H1 (cell line): Measurements from ENCODE around the gene CACNG5. TPM values are rescaled to one million over a fixed set of nuclear protein-coding genes. Genes with fewer than 3 reads are reported as not detected.

Source experiments
- CTCF ChIA-PET: fragments of 300-600 bp; sonication (Branson Sonifier 250); formaldehyde crosslinking; loops from one replicate; lab custom pipeline; 2021; ENCODE audit not compliant: partially characterized antibody; lab: Charles Lee
- POLR2A ChIA-PET: fragments of 300-600 bp; sonication (Branson Sonifier 250); formaldehyde crosslinking; loops from one replicate; lab custom pipeline; 2021; ENCODE audit warnings: inconsistent platforms; ENCODE audit not compliant: partially characterized antibody; lab: Charles Lee
- DNase-seq, 2 experiments: peaks; one replicate each; pipeline versions ENCODE4 v3.0.0 to v3.0.0-alpha.2; 2010 to 2022; ENCODE audit warnings: low spot score in 2 of 2, low read depth in 1 of 2, mixed read lengths in 1 of 2
- FAIRE-seq: peaks from 2 replicates; lab custom pipeline; 2011; peaks lifted over from hg19 to GRCh38; lab: Jason Lieb, UNC
- H2AFZ ChIP-seq: 2 replicates; pipeline ENCODE4 v1.8.1; 2012; ENCODE audit warnings: low read length, inconsistent platforms
- H2AK5ac ChIP-seq: 2 replicates; pipeline ENCODE4 v1.6.1; 2013; ENCODE audit warnings: low read depth, low read length
- H2BK120ac ChIP-seq: replicated peaks from 2 replicates; pipeline ENCODE3; 2013; ENCODE audit warnings: low read depth, low read length, inconsistent platforms
- H2BK12ac ChIP-seq: 2 replicates; pipeline ENCODE4 v1.6.1; 2013; ENCODE audit warnings: low read depth, low read length
- H2BK15ac ChIP-seq: 2 replicates; pipeline ENCODE4 v1.6.1; 2013; ENCODE audit warnings: low read length
- H2BK20ac ChIP-seq: 2 replicates; pipeline ENCODE4 v1.6.1; 2013; ENCODE audit warnings: low read length
- H2BK5ac ChIP-seq: 2 replicates; pipeline ENCODE4 v1.6.1; 2013; ENCODE audit warnings: low read depth, low read length
- H3K14ac ChIP-seq: 2 replicates; pipeline ENCODE4 v1.6.1; 2013; ENCODE audit warnings: inconsistent platforms; ENCODE audit not compliant: insufficient read length
- H3K18ac ChIP-seq: 2 replicates; pipeline ENCODE4 v1.6.1; 2013; ENCODE audit warnings: low read length; ENCODE audit errors: extremely low read depth
- H3K23ac ChIP-seq: 2 replicates; pipeline ENCODE4 v1.6.1; 2013; ENCODE audit warnings: inconsistent platforms; ENCODE audit not compliant: insufficient read length
- H3K23me2 ChIP-seq: 2 replicates; pipeline ENCODE4 v1.6.1; 2013; ENCODE audit warnings: low read depth, low read length
- H3K27ac ChIP-seq: 2 replicates; pipeline ENCODE4 v1.6.1; 2011; ENCODE audit warnings: low read depth, low read length, inconsistent platforms
- H3K27me3 ChIP-seq, 4 experiments: replicated peaks in 1 of 4; 1 replicate in 1 of 4; 2 replicates in 3 of 4; pipeline versions ENCODE4 v1.6.1 to v1.8.1; 2011 to 2013; ENCODE audit warnings: low read length in 3 of 4, mild to moderate bottlenecking in 3 of 4, inconsistent platforms in 2 of 4, mixed read lengths in 2 of 4, moderate library complexity in 1 of 4; ENCODE audit not compliant: control insufficient read depth in 3 of 4, insufficient read depth in 3 of 4; ENCODE audit errors: extremely low read depth in 1 of 4
- H3K36me3 ChIP-seq, 4 experiments: 2 replicates each; pipeline versions ENCODE4 v1.6.1 to v1.8.1; 2011 to 2013; ENCODE audit warnings: mild to moderate bottlenecking in 4 of 4, low read length in 3 of 4, moderate library complexity in 2 of 4, control low read depth in 1 of 4, inconsistent platforms in 1 of 4; ENCODE audit not compliant: insufficient read depth in 4 of 4, control insufficient read depth in 2 of 4
- H3K4ac ChIP-seq: replicated peaks from 2 replicates; pipeline ENCODE3; 2013; ENCODE audit warnings: low read length, low read depth, mixed read lengths, inconsistent platforms; ENCODE audit not compliant: insufficient read length
- H3K4me1 ChIP-seq, 4 experiments: replicated peaks in 1 of 4; 1 replicate in 1 of 4; 2 replicates in 3 of 4; pipeline versions ENCODE4 v1.6.1 to v1.8.1; 2011 to 2013; ENCODE audit warnings: low read length in 3 of 4, inconsistent platforms in 2 of 4, mixed read lengths in 1 of 4; ENCODE audit not compliant: insufficient read depth in 4 of 4, control insufficient read depth in 3 of 4
- H3K4me2 ChIP-seq, 2 experiments: 2 replicates each; pipeline versions ENCODE4 v1.6.1 to v1.8.1; 2011 to 2013; ENCODE audit warnings: low read depth in 2 of 2, low read length in 2 of 2, control low read depth in 1 of 2, inconsistent platforms in 1 of 2, mild to moderate bottlenecking in 1 of 2; ENCODE audit not compliant: insufficient read depth in 1 of 2
- H3K4me3 ChIP-seq, 4 experiments: fragments of 200-600, 300-600 bp in 1 of 4; sonication (generic), shearing (Covaris generic), sonication (Bioruptor Twin) in 1 of 4; 2 replicates each; pipeline versions ENCODE4 v1.5.1 to v1.8.1; 2011 to 2016; ENCODE audit warnings: low read length in 4 of 4, low read depth in 3 of 4, control low read depth in 2 of 4, inconsistent platforms in 2 of 4, mild to moderate bottlenecking in 2 of 4, mixed read lengths in 1 of 4, moderate library complexity in 1 of 4; ENCODE audit not compliant: insufficient read depth in 2 of 4; ENCODE audit errors: extremely low read depth in 1 of 4
- H3K56ac ChIP-seq: replicated peaks from 2 replicates; pipeline ENCODE3; 2013; ENCODE audit warnings: low read depth, mild to moderate bottlenecking, mixed read lengths, low read length, inconsistent platforms; ENCODE audit not compliant: insufficient read length
- H3K79me1 ChIP-seq: 2 replicates; pipeline ENCODE4 v1.6.1; 2013; ENCODE audit warnings: low read depth, low read length, control low read depth
- H3K79me2 ChIP-seq, 2 experiments: 2 replicates each; pipeline versions ENCODE4 v1.6.1 to v1.8.1; 2012 to 2013; ENCODE audit warnings: low read length in 2 of 2, mild to moderate bottlenecking in 2 of 2, inconsistent platforms in 1 of 2; ENCODE audit not compliant: insufficient read depth in 2 of 2, control insufficient read depth in 1 of 2
- H3K9ac ChIP-seq, 4 experiments: replicated peaks in 1 of 4; 1 replicate in 1 of 4; 2 replicates in 3 of 4; pipeline versions ENCODE4 v1.6.1 to v1.8.1; 2011 to 2013; ENCODE audit warnings: low read depth in 3 of 4, low read length in 3 of 4, control low read depth in 2 of 4, mild to moderate bottlenecking in 2 of 4, moderate library complexity in 2 of 4, inconsistent platforms in 1 of 4; ENCODE audit errors: extremely low read depth in 1 of 4
- H3K9me3 ChIP-seq, 2 experiments: 2 replicates each; pipeline versions ENCODE4 v1.6.1 to v1.8.1; 2012 to 2013; ENCODE audit warnings: mild to moderate bottlenecking in 2 of 2, moderate library complexity in 2 of 2, control low read depth in 1 of 2, inconsistent platforms in 1 of 2, low read depth in 1 of 2, low read length in 1 of 2, mixed read lengths in 1 of 2; ENCODE audit not compliant: insufficient read depth in 2 of 2
- H4K20me1 ChIP-seq, 2 experiments: replicated peaks in 1 of 2; 2 replicates each; pipeline versions ENCODE3 to v1.8.1; 2011 to 2013; ENCODE audit warnings: inconsistent platforms in 2 of 2, low read length in 2 of 2, mild to moderate bottlenecking in 1 of 2; ENCODE audit not compliant: insufficient read depth in 2 of 2, control insufficient read depth in 1 of 2
- H4K5ac ChIP-seq: 2 replicates; pipeline ENCODE4 v1.6.1; 2013; ENCODE audit warnings: low read length, low read depth, mixed read lengths, inconsistent platforms; ENCODE audit not compliant: insufficient read length
- H4K8ac ChIP-seq: 2 replicates; pipeline ENCODE4 v1.8.0; 2013; ENCODE audit warnings: mild to moderate bottlenecking, moderate library complexity, low read length, inconsistent platforms; ENCODE audit not compliant: insufficient read depth; ENCODE audit errors: extremely low read depth
- H4K91ac ChIP-seq: replicated peaks from 2 replicates; pipeline ENCODE3; 2013; ENCODE audit warnings: low read length, mixed read lengths, inconsistent platforms; ENCODE audit not compliant: insufficient read length
- CHD1 ChIP-seq: IDR thresholded peaks from 2 replicates; pipeline ENCODE4 v1.6.1; 2012; ENCODE audit warnings: low read depth, low read length, improper control_type of control experiment
- HDAC6 ChIP-seq: IDR thresholded peaks from one replicate; pipeline ENCODE4 v1.7.1; 2012; ENCODE audit warnings: low read depth, mild to moderate bottlenecking, inconsistent platforms, low read length, moderate library complexity
- POLR2AphosphoS5 ChIP-seq: IDR thresholded peaks from 2 replicates; pipeline ENCODE4 v1.6.1; 2011; ENCODE audit warnings: low read depth, low read length
- WGBS, 2 experiments: shearing (Covaris generic) in 1 of 2; methylation state at CpG; one replicate each; pipeline versions ENCODE4 v1.1.6 to v1.1.7; 2013 to 2015; ENCODE audit warnings: low lambda C conversion rate in 2 of 2, mixed read lengths in 2 of 2, inconsistent platforms in 1 of 2, low coverage in 1 of 2, missing lambda C conversion rate in 1 of 2; ENCODE audit not compliant: insufficient replicate concordance in 2 of 2, insufficient coverage in 1 of 2, insufficient read length in 1 of 2; ENCODE audit errors: extremely low coverage in 1 of 2, missing lambda C conversion rate in 1 of 2; 5-methylcytosine and 5-hydroxymethylcytosine counted together
- polyA plus RNA-seq, 7 experiments: library from polyadenylated mRNA; depleted of rRNA in 3 of 7; stranded (reverse) in 5 of 7; unstranded in 2 of 7; fragments of >200 nt in 5 of 7; fragments of 200-250 nt in 2 of 7; gene quantifications; 1 replicate in 5 of 7; 2 replicates in 1 of 7; 4 replicates in 1 of 7; pipeline versions ENCODE4 v1.2.1 to v1.2.3, GENCODE V29; 2011 to 2013; ENCODE audit warnings: missing spikeins in 2 of 7, mixed read lengths in 2 of 7
- total RNA-seq: library from RNA; stranded (reverse); fragmentation: NEBNext Ultra II Directional; extraction: Animal tissue kit (Norgen Biotek cat#: 25700); gene quantifications from 2 replicates; pipeline ENCODE4 v1.2.1, GENCODE V29; 2021

Gene CACNG5
- total and polyA plus RNA-seq, 2 of the 8 experiments (the other 6 are each of a cell fraction or from before 2014, with no cell fraction given): 2.2 to 3.1 TPM

DNA sequence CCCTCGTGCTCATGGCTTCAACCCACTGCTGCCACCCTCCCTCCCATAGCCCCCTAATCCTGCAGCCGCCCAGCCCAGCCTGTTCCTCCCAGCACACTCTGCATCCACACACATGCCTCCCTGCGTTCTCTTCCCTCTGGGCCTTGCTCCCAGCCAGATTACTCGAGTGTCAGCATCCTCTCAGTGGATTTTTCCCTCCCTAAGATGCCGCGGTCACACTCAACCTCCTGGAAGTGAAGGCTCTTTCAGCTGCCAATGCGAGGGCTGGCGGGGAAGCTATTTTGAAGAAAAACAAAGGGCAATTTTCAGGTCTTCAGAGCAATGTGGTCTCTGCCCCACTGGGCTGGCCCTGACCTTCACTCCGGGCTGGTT, 23.2 kb upstream of the CACNG5 start:
- Histone ChIP-seq H4K20me1 (no peaks in the 10 kb centered on the region), H3K4me2 (no peak overlapping the region), H3K4me3 (no peak overlapping the region), H2BK20ac (no peak overlapping the region), H2BK12ac (no peak overlapping the region), H3K27me3 (no peaks in the 10 kb centered on the region), H4K91ac (no peak overlapping the region), H3K23ac (no peak overlapping the region), H3K23me2 (no peaks in the 10 kb centered on the region), H3K56ac (no peak overlapping the region), H3K4ac (no peak overlapping the region), H2BK15ac (no peak overlapping the region), H3K18ac (no peak overlapping the region), H2BK120ac (no peak overlapping the region), H3K27ac (no peak overlapping the region), H4K5ac (no peak overlapping the region), H3K14ac (no peak overlapping the region), H3K9me3 (no peaks in the 10 kb centered on the region), H2BK5ac (no peak overlapping the region; the same call in 1 of the 2 replicates), H3K4me1 (no peaks in the 10 kb centered on the region), H2AK5ac (no peak overlapping the region), H3K9ac (no peak overlapping the region), H3K79me1 (no peaks in the 10 kb centered on the region), H4K8ac (no peak overlapping the region), H3K36me3 (no peaks in the 10 kb centered on the region), H2AFZ (no peak overlapping the region), H3K79me2 (no peaks in the 10 kb centered on the region)
- DNase-seq (no peak), FAIRE-seq (no peak)
- ChIA-PET CTCF (interaction anchor here (0.6 to 1.7 kb wide), 5 partner anchors 22 to 86 kb away, joined by 3 to 4 read pairs (median 3); no protein-coding TSS in a partner anchor), POLR2A (interaction anchor here (0.7 kb wide), 1 partner anchor 8 kb away, joined by 4 read pairs; no protein-coding TSS in a partner anchor)
- 85% methylated on average over 9 of the region's 9 CpGs; no CpG with 5 or more reads in 1 of the 2 experiments for WGBS, 2 experiments
- no peak for TF ChIP-seq HDAC6
- TF ChIP-seq POLR2AphosphoS5: no peak
- TF ChIP-seq CHD1: no peak
